ENCODE measurements around the gene FBLN1. TPM values are rescaled to one million over a fixed set of nuclear protein-coding genes. Genes with fewer than 3 reads are reported as not detected.

Gene FBLN1
- total RNA-seq, 1 donor from 2014 or later = 82.8 TPM

GRCh38 chr22:45473626-45474237 lies 29.0 kb upstream of the FBLN1 start:
- Histone ChIP-seq H3K9me3 (replicated peaks) (no peaks in the 10 kb centered on the region), H3K36me3 (no peaks in the 10 kb centered on the region), H3K27me3 (ENCODE audit: low read depth) (peaks cover 4% of the 10 kb centered on the region), H3K4me3 (no peak overlapping the region), H3K27ac (replicated peaks) (peak overlapping the region; percentile 59), H3K4me1 (peaks cover 23% of the 10 kb centered on the region)
- intact Hi-C loops (cut with micrococcal nuclease) = no loop called here
- TF ChIP-seq CTCF (IDR thresholded peaks at IDR 0.05; ENCODE audit: borderline replicate concordance) = no peak
- no peak for DNase-seq

- H3K36me3 ChIP-seq = no peaks in the 10 kb centered on the region
- H3K27ac ChIP-seq (replicated peaks) = peak overlapping the region; percentile 59
- TF ChIP-seq CTCF (IDR thresholded peaks at IDR 0.05; ENCODE audit: borderline replicate concordance) = no peak
- peaks cover 17% of the 10 kb centered on the region for H3K4me1 ChIP-seq
- H3K27me3 ChIP-seq (ENCODE audit: low read depth) = peaks cover 4% of the 10 kb centered on the region
- intact Hi-C loops (cut with micrococcal nuclease) = no loop called here
- H3K9me3 ChIP-seq (replicated peaks) = no peaks in the 10 kb centered on the region
- DNase-seq = no peak
- no peak overlapping the region for H3K4me3 ChIP-seq
Observed at GRCh38 chr22:45475063-45475747, 27.5 kb upstream of the FBLN1 start.

GRCh38 chr22:45475851-45476514 lies 26.7 kb upstream of the FBLN1 start:
- Histone ChIP-seq H3K4me1 (peaks cover 16% of the 10 kb centered on the region), H3K27ac (replicated peaks) (peak overlapping the region; percentile 12), H3K36me3 (no peaks in the 10 kb centered on the region), H3K9me3 (replicated peaks) (no peaks in the 10 kb centered on the region), H3K4me3 (no peak overlapping the region), H3K27me3 (ENCODE audit: low read depth) (peaks cover 11% of the 10 kb centered on the region)
- DNase-seq = no peak
- no peak for TF ChIP-seq CTCF (IDR thresholded peaks at IDR 0.05; ENCODE audit: borderline replicate concordance)
- intact Hi-C loops (cut with micrococcal nuclease) = no loop called here

- Histone ChIP-seq H3K4me3 (no peak overlapping the region), H3K9me3 (replicated peaks) (no peaks in the 10 kb centered on the region), H3K4me1 (peaks cover 16% of the 10 kb centered on the region), H3K27me3 (ENCODE audit: low read depth) (peaks cover 14% of the 10 kb centered on the region), H3K36me3 (no peaks in the 10 kb centered on the region), H3K27ac (replicated peaks) (no peak overlapping the region)
- TF ChIP-seq CTCF (IDR thresholded peaks at IDR 0.05; ENCODE audit: borderline replicate concordance) = no peak
- intact Hi-C loops (cut with micrococcal nuclease) = no loop called here
- DNase-seq = no peak
Observed at GRCh38 chr22:45476814-45477213, 25.9 kb upstream of the FBLN1 start.

GRCh38 chr22:45477366-45478107 lies 25.1 kb upstream of the FBLN1 start:
- intact Hi-C loops (cut with micrococcal nuclease) = no loop called here
- no peak for TF ChIP-seq CTCF (IDR thresholded peaks at IDR 0.05; ENCODE audit: borderline replicate concordance)
- peaks cover 14% of the 10 kb centered on the region for H3K27me3 ChIP-seq (ENCODE audit: low read depth)
- H3K27ac ChIP-seq (replicated peaks) = no peak overlapping the region
- peaks cover 16% of the 10 kb centered on the region for H3K4me1 ChIP-seq
- no peaks in the 10 kb centered on the region for H3K36me3 ChIP-seq
- no peak for DNase-seq
- no peak overlapping the region for H3K4me3 ChIP-seq
- no peaks in the 10 kb centered on the region for H3K9me3 ChIP-seq (replicated peaks)

Data from left ventricle myocardium inferior (tissue), 1 donor.